ENCODE results near the gene ZNF829.

GRCh38 chr19:36939153-36939552 lies 23.1 kb upstream of the ZNF829 start:
- TF ChIP-seq POLR2AphosphoS5 (IDR thresholded peaks at IDR 0.05) (no peak), POLR2A (IDR thresholded peaks at IDR 0.05) (no peak), CTCF (IDR thresholded peaks at IDR 0.05) (no peak), EP300 (IDR thresholded peaks at IDR 0.05) (no peak)
